GM19395 (cell line): Measurements from ENCODE around the gene PLEKHN1.

Experiments used
- ATAC-seq: cut with Tn5 transposase; IDR thresholded peaks from one replicate; pipeline ENCODE4 v1.9.1; 2021; ENCODE audit warnings: mild to moderate bottlenecking, moderate library complexity; ENCODE audit not compliant: unreplicated experiment

PLEKHN1 gene

GRCh38 chr1:929712-930632 lies 36.3 kb upstream of the PLEKHN1 start:
- no peak for ATAC-seq

GRCh38 chr1:930633-931138 lies 35.6 kb upstream of the PLEKHN1 start:
- ATAC-seq = no peak

- no peak for ATAC-seq
Measured at GRCh38 chr1:931380-932172, 34.7 kb upstream of the PLEKHN1 start.

GRCh38 chr1:932173-932510 lies 34.1 kb upstream of the PLEKHN1 start:
- no peak for ATAC-seq

- ATAC-seq = no peak
Measured at GRCh38 chr1:932776-933602, 33.3 kb upstream of the PLEKHN1 start.

GRCh38 chr1:933603-933940 lies 32.7 kb upstream of the PLEKHN1 start:
- ATAC-seq = no peak

GRCh38 chr1:934991-935750 lies 31.1 kb upstream of the PLEKHN1 start:
- ATAC-seq = no peak

GRCh38 chr1:935751-936231 lies 30.5 kb upstream of the PLEKHN1 start:
- ATAC-seq = no peak

- ATAC-seq = no peak
Measured at GRCh38 chr1:936348-937264, 29.7 kb upstream of the PLEKHN1 start.

GRCh38 chr1:937521-937920 lies 28.8 kb upstream of the PLEKHN1 start:
- ATAC-seq = no peak

GRCh38 chr1:938088-938683 lies 28.1 kb upstream of the PLEKHN1 start:
- no peak for ATAC-seq

- no peak for ATAC-seq
Measured at GRCh38 chr1:938711-939489, 27.4 kb upstream of the PLEKHN1 start.

GRCh38 chr1:939511-940106 lies 26.7 kb upstream of the PLEKHN1 start:
- no peak for ATAC-seq

GRCh38 chr1:940107-941014 lies 25.9 kb upstream of the PLEKHN1 start:
- no peak for ATAC-seq

GRCh38 chr1:941015-941587 lies 25.2 kb upstream of the PLEKHN1 start:
- ATAC-seq = no peak
